HUDEP-2 (cell line): ENCODE data around the gene CLCNKB.
A peak's percentile ranks its signal among the peaks of the same experiment; 100 is the strongest.
"Not testable (repeated sequence)": the region's sequence is repeated elsewhere in the genome, so short reads cannot be mapped to it uniquely, and the experiment has no call there.

ENCODE experiments used
- DNase-seq, 76 experiments: peaks; one replicate each; lab custom pipeline; 2025; ENCODE audit not compliant: unreplicated experiment in 76 of 76; lab: John Stamatoyannopoulos, UW

The CLCNKB gene

DNA sequence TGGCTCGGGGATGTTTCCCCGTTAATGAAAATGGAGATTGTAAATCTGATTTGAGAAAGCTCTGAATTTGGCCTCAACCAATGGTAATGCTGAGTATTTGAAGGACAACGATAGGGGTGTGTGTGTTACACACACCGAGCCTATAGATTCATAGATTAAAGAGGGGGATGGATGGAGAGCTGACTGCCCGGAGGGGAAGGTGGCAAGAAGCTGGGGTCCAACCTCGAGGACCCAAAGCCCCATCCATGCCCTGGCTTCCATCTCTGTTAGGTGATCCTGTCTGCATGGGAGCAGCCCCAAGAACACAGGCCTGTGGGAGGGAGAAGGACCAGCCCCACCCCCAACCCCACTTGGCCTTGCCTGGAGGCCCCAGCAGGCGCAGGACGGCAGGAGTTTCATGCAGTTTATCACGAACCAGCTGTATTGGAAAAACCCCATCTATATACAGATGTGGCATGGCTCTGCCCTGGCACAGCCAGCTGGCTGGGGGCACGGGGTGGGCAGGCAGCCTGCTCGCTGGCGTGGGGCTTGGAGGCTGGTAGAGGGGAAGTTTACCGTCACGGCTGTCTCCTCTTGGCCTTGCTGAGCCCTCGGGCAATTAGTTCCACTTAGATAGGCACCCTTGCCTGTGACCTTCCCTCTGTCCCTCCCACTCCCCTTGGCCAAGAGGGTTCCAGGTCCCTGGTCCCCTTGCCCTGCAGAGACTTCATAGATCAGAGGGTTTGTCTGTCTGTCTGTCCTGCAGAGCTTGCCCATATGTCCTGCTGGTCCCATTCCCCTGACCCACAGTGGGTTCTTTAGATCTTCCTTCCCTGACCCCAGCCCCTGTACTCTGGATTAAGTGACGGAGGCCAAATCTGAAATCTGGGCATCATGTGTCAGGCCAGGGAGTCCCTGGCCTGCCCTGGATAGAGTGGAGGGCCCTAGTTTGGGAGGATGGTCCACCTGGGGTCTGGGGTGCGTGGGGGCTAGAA is 28.8 kb upstream of the CLCNKB start:
- peak in 64 of 76 experiments; percentile 13 to 79 (median 54) for DNase-seq

DNA sequence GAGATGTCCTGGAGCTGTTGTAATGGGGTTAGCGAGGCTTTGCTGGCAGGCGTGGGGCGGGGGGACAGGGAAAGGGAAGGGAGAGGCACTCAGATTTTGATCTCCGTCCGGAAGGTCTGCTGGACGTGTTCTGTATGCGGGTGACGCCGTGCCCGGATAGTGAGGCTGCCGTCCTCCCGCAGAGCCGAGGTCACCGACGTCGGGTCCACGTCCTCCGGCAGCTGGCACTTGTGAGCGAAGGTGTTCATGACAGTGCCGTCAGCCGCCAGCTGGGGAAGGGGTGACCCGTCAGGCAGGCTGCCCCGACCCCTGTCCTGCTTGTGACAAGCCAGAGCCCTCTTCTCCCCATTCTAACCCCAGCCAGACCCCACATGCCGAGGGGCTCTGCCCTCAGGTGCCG is 28.1 kb upstream of the CLCNKB start:
- DNase-seq, result no peak

DNA sequence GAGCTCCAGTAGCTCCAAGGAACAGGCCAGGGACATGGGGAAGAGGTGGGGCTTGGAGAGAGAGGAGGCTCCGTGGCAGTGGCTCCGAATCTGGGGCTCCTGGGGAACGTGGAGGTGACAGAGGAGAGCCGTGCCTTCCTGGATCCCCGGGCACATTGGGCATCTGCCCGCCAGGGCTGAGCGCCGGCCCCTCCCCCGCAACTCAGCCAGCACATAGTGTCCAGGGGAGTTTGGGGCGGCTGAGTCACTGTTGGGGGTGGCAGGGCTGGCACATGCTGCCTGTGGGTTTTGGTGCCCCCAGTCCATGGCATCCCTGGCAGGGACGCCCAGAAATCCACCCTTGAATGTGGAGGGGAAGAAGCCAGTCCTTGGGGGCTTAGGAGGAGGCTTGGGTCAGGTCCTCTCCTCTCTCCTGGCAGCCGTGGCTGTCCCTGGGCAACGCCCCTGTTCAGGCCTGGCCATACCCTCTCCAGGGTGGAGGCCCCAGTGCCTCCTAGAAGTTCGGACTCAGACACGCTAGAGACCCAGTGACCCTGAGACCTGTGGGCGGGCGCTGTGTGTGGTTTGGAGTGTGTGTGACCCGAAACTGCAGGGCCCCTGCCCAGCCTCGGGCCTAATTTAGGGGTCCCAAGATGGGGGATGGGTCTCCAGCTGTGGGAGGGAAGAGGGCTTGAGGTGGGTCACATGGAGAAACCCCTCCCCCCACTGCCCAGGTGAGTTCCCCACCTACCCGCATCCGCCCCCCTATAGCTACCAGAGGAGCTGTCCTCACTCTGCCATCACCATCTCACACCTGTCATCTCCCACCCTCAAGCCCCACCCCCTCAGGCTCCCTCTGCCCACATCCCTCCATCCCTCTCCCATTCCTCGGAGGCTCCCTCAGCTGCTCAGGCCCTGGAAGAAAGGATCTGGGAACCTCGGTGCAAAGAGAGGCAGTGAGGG is 27.4 kb upstream of the CLCNKB start:
- DNase-seq, result peak in 32 of 76 experiments; percentile 18 to 69 (median 40)

DNA sequence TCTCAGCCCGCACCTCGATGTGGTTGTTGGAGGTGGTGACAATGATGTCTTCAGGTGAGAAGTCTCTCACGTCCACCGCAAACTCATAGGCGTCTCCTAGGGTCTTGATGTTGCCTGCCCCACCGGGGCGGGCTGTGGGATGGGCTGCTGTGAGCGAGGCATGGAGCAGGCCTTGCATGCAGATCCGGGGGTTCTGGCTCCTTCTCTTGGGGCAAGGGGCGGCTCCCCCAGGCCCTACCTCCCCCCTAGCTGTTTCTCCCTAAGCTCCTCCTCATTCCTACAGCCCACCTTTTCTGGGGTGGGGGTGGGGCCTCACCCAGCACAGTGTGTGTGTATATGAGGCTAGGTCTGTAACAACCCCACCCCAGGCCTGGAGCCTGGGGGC is 26.5 kb upstream of the CLCNKB start:
- no peak for DNase-seq

DNA sequence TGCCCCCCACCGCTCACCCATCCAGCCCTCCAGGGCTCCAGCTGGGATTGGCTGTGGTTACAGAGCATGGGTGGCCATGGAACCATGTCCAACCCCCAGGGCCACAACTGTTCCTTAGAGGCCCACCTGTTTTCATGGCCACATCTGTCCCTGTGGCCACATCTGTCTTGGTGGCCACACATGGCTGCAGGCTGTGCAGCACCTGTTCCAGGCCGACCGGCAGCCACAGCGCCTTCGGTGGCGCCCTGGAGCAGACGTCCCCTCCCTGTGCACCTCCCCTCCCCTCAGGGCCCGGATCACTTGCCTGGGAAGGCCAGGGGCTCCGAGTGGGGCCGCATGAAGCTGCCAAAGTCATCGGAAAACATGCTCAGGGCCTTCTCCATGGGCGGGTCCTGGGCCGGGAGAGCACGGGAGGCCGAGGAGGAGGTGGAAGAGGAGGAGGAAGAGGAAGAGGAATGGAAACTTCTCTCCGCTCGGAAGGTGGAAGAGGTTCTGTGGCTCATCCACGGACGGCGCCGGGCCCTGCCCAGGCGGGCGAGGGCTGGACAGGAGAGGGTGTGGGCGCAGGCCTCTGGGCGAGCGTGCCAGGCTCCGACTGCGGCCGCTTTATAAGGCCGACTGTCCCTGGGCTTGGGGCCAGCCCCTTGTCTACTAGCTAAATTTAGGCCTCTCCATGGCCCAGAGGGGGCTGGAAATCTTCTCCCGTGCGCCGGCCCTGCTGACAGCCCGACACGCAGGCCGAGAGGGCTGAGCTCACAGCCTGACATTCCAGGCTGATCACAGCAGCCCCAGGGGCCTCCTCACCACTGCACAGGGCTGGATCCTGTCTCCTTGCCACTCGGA is 25.9 kb upstream of the CLCNKB start, which contains the start of gene HSPB7:
TSS of gene HSPB7 (minus strand) at position 583 of the 843 bp plus-strand sequence. CDS start at position 503, 80 bp downstream.
- no peak for DNase-seq

DNA sequence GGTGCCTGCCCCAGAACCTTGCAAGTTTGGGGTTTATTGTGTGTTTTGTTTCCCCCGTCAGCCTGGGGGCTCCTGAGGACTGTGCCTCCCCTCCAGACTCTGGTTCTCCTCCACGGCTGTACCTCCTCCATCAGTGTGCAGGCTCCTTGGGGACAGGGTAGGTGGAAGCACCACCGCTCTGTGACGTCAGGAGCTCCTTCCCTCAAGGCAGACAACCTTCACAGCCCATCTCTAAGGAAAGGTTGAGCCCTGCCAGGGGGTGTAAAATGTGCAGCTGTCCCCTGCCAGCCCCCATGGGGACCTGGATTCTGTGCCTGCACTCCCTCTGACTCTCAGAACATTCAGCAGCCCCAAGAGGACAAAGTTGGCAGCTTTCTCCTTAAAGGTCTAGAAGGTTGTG is 25.3 kb upstream of the CLCNKB start:
- no peak for DNase-seq

- DNase-seq, result no peak
Observed at GRCh38 chr1:16018749-16019643, 24.6 kb upstream of the CLCNKB start.

DNA sequence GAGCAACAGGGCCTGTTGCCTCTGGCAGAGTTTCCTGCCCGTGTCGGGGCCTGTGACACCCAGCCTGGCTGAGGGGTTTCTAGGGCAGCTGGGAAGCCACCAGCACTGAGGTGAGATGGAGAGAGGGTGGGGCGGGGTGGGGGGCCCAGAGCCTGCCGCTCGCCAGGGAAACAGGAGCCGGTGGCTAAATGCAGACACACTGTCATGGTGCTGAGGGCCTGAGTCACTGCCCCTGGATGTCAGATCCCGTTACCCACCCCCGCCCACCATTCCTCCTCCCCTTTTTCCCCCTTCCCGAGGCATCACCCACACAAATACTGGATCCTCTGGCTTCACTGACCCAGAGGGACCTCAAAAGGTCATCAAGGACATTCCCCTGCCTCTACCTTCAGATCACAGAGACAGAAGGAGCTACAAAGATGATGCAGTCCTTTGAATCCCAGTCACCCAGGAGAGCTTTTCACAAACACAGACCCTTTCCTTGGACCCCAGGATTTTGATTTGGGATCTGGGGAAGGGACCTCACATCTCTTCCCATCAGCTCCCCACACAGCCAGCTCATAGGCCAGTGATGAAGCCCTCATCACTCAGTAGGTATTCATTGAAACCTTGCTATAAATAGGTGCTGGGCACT is 23.8 kb upstream of the CLCNKB start:
- no peak for DNase-seq

GRCh38 chr1:16020325-16020724 is 23.3 kb upstream of the CLCNKB start:
- no peak for DNase-seq

- not testable (repeated sequence) for DNase-seq
Observed at GRCh38 chr1:16020878-16021277, 22.7 kb upstream of the CLCNKB start.

DNA sequence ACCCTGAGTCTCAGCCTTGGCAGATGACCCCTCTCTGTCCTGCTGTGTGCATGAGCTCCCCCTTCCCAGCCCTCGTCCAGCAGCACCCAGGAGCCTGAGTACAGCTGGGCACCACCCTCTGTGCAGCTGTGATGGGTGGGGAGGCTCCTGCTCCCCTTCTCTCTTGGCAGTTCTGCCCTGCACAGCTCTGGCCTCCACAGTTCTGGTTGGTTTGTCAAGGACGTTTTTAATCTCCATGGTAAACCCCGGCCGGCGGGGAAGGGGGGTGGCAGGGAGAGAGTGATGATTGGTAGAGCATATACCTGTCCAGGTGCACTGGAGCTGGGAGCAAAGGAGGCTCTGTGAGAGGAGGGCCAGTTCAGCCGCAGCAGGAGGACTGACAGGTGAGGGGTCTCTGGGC is 21.9 kb upstream of the CLCNKB start, which contains the start of gene CLCNKA:
TSS of gene CLCNKA (plus strand) at position 356 of the 400 bp plus-strand sequence. CDS start 584 bp downstream, outside the sequence.
- no peak for DNase-seq

- no peak for DNase-seq
Observed at GRCh38 chr1:16022393-16022792, 21.2 kb upstream of the CLCNKB start.

GRCh38 chr1:16023050-16023653 is 20.4 kb upstream of the CLCNKB start:
- no peak for DNase-seq

- DNase-seq, result not testable (repeated sequence)
Observed at GRCh38 chr1:16026302-16026701, 17.3 kb upstream of the CLCNKB start.

- peak in 9 of 76 experiments; percentile 6 to 19 (median 13) for DNase-seq
Observed at GRCh38 chr1:16026723-16027484, 16.7 kb upstream of the CLCNKB start.

DNA sequence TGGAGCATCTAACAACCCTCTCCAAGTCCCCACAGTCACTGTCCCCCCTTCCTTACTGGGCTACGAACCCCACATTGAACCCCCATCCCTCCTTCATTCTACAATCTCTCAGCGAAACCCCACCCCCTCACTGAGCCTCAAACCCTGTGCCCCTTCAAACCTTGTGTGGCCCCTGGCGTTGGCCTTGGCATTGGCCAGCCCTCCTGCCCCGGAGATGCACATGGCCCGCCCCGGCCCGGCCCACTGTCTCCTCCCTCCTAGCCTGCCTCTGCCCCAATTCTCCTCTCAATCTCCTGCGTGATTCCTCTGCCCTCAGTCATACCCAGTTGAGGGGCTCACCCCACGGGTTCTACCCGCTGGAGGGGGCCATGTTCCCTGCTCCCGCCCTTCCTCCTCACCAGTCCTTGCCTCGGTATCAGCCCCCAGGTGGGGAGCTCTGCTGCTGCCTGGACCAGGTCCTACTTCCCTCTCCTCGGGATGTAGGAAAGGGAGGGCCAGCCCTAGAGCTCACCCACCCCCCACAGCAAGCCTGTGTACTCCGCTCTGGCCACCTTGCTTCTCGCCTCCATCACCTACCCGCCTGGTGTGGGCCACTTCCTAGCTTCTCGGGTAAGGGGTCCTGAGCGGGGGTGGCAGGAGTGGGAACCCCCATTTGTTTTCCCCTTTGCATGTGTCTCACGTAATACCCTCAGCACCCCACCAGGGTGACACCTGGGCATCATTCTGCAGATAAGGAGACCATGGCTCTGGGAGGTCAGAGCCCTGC is 15.2 kb upstream of the CLCNKB start:
- no peak for DNase-seq

DNA sequence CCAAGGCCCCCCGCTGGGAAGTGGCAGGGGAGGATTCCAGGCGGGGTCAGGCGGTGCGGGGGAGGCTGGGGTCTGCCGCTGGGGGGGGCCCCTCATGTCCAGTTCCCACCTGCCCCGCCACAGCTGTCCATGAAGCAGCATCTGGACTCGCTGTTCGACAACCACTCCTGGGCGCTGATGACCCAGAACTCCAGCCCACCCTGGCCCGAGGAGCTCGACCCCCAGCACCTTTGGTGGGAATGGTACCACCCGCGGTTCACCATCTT is 14.6 kb upstream of the CLCNKB start:
- not testable (repeated sequence) for DNase-seq
